Esophagus muscularis mucosa (tissue), 4 donors: ENCODE measurements around the gene SNX9. TPM values are rescaled to one million over a fixed set of nuclear protein-coding genes. Genes with fewer than 3 reads are reported as not detected.

Source experiments
- DNase-seq: peaks from one replicate; pipeline ENCODE4 v3.0.0-alpha.2; 2017; ENCODE audit errors: extremely low spot score
- H3K27ac ChIP-seq, 4 donors: fragments of 200-600 bp; sonication (generic); replicated peaks in 1 of 4; 1 replicate in 3 of 4; 2 replicates in 1 of 4; pipeline ENCODE4 v1.5.1; 2016 to 2019; ENCODE audit warnings: mild to moderate bottlenecking in 1 of 4
- H3K27me3 ChIP-seq, 4 donors: fragments of 200-600 bp; sonication (generic); one replicate each; pipeline versions ENCODE4 v1.5.1 to v1.6.0; 2016 to 2019
- H3K36me3 ChIP-seq, 4 donors: fragments of 200-600 bp; sonication (generic); one replicate each; pipeline ENCODE4 v1.5.1; 2016 to 2019
- H3K4me1 ChIP-seq, 4 donors: fragments of 200-600 bp; sonication (generic); one replicate each; pipeline ENCODE4 v1.5.1; 2016 to 2019
- H3K4me3 ChIP-seq, 4 donors: fragments of 200-600 bp; sonication (generic); 1 replicate in 2 of 4; 2 replicates in 2 of 4; pipeline ENCODE4 v1.5.1; 2016 to 2019; ENCODE audit warnings: mild to moderate bottlenecking in 4 of 4, moderate library complexity in 1 of 4
- H3K9me3 ChIP-seq, 4 donors: fragments of 200-600 bp; sonication (generic); 1 replicate in 3 of 4; 2 replicates in 1 of 4; pipeline ENCODE4 v1.5.1; 2016 to 2019
- EP300 ChIP-seq: sonication (generic); formaldehyde crosslinking; IDR thresholded peaks from one replicate; pipeline ENCODE4 v1.6.1; 2017; ENCODE audit warnings: antibody characterized with exemption
- POLR2A ChIP-seq: fragments of 450-650 bp; IDR thresholded peaks from one replicate; pipeline ENCODE4 v1.6.1; 2017; ENCODE audit warnings: antibody characterized with exemption, moderate library complexity, mild to moderate bottlenecking, low read depth
- POLR2AphosphoS5 ChIP-seq, 2 donors: sonication (generic); formaldehyde crosslinking; IDR thresholded peaks; one replicate each; pipeline ENCODE4 v1.6.1; 2017; ENCODE audit warnings: antibody characterized with exemption in 2 of 2
- WGBS: methylation state at CpG from one replicate; pipeline ENCODE4 v1.1.5; 2018; 5-methylcytosine and 5-hydroxymethylcytosine counted together
- intact Hi-C: fragments of 100-400 bp; cut with DNase I; formaldehyde crosslinking; loops from one replicate; pipeline ENCODE4 v1.15.1; 2023
- total RNA-seq, 4 donors: library from RNA; depleted of rRNA; stranded (reverse); fragments of >200 nt; gene quantifications; one replicate each; pipeline versions ENCODE4 v1.1.0 to v1.2.1, GENCODE V29; 2016
- TF ChIP-seq, protein P1 (sequence below), 3 experiments: fragments of 200-600 bp in 2 of 3; fragments of 450-650 bp in 1 of 3; sonication (generic) in 2 of 3; IDR thresholded peaks; one replicate each; pipeline ENCODE4 v1.5.1; 2017 to 2019; ENCODE audit warnings: antibody characterized with exemption in 3 of 3, mild to moderate bottlenecking in 2 of 3, moderate library complexity in 1 of 3

Gene SNX9
- total RNA-seq, 4 donors from 2014 or later, result 78.1 to 94.7 (median 85.1) TPM

DNA sequence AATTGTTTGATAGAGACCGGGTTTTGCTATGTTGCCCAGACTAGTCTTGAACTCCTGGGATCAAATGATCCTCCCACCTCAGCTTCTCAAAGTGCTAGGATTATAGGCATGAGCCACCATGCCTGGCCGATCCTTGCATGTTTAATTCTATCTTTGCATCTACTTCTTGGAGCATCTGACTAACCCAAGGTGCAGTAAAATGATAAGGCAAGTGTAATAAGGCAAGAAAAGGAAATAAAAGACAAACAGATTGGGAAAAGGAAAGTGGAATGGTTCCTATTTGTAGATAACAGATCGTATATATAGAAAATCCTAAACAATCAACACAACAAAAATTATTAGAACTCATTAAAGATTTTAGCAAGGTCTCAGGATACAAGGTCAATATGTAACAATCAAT is 36.8 kb upstream of the SNX9 start:
- 90% methylated on average over 3 of the region's 3 CpGs for WGBS
- Histone ChIP-seq H3K4me1 (peaks cover under 1 to 5% (median 3%) of the 10 kb centered on the region in 4 donors), H3K27ac (no peak overlapping the region), H3K4me3 (no peak overlapping the region), H3K9me3 (no peaks in the 10 kb centered on the region), H3K27me3 (no peaks in the 10 kb centered on the region), H3K36me3 (no peaks in the 10 kb centered on the region)
- no peak for TF ChIP-seq POLR2AphosphoS5 (IDR thresholded peaks at IDR 0.05)
- intact Hi-C loops, result no loop called here
- no peak for DNase-seq

DNA sequence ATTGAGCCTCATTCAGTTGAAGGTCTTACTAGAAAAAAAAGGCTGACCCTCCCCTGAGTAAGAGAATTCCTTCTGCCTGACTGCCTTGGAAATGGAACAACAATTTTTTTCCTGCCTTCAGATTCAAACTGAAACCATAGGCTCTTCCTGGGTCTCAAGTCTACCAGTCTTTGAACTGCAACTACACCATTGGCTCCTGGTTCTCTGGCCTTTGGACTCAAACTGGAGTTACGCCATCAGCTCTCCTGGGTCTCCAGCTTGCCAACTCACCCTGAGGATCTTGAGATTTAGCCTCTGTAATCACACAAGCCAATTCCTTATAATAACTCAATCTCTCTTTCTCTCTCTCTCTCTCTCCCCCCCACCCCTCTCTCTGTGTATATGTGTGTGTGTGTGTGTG is 36.0 kb upstream of the SNX9 start:
- no peak overlapping the region for H3K4me3 ChIP-seq
- peaks cover 6 to 13% (median 10%) of the 10 kb centered on the region in 4 donors for H3K4me1 ChIP-seq
- no peaks in the 10 kb centered on the region for H3K9me3 ChIP-seq
- no peaks in the 10 kb centered on the region for H3K36me3 ChIP-seq
- WGBS, result 92% methylated on average over 1 of the region's 1 CpG
- no peak overlapping the region for H3K27ac ChIP-seq
- H3K27me3 ChIP-seq, result no peaks in the 10 kb centered on the region
- intact Hi-C loops, result no loop called here
- no peak for TF ChIP-seq POLR2AphosphoS5 (IDR thresholded peaks at IDR 0.05)
- TF ChIP-seq, protein P1, sequence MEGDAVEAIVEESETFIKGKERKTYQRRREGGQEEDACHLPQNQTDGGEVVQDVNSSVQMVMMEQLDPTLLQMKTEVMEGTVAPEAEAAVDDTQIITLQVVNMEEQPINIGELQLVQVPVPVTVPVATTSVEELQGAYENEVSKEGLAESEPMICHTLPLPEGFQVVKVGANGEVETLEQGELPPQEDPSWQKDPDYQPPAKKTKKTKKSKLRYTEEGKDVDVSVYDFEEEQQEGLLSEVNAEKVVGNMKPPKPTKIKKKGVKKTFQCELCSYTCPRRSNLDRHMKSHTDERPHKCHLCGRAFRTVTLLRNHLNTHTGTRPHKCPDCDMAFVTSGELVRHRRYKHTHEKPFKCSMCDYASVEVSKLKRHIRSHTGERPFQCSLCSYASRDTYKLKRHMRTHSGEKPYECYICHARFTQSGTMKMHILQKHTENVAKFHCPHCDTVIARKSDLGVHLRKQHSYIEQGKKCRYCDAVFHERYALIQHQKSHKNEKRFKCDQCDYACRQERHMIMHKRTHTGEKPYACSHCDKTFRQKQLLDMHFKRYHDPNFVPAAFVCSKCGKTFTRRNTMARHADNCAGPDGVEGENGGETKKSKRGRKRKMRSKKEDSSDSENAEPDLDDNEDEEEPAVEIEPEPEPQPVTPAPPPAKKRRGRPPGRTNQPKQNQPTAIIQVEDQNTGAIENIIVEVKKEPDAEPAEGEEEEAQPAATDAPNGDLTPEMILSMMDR (IDR thresholded peaks at IDR 0.05), result no peak
- no peak for DNase-seq

DNA sequence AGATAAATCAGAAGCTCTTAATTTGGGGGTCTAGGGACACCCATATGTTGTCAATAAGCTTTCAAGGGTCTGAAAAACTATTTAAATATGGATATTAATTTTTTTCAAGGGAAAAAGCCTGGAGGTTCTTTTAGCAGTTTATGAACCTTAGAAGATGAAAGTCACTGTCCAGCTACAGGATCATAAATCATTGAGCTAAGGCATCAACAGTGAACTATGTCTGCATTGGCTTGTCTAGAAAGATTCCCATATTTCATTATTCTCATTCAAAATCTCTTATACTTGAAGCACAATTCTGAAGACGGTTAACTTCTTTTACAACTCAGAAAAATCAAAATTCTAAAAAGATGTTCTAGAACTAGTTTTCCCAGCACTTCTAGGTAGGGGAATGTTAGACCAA is 34.9 kb upstream of the SNX9 start:
- no peak overlapping the region for H3K27ac ChIP-seq
- TF ChIP-seq POLR2A, result no peak
- TF ChIP-seq, protein P1 (IDR thresholded peaks at IDR 0.05), result no peak
- TF ChIP-seq EP300, result no peak
- no peak for TF ChIP-seq POLR2AphosphoS5 (IDR thresholded peaks at IDR 0.05)
- intact Hi-C loops, result no loop called here
- peaks cover 6 to 14% (median 12%) of the 10 kb centered on the region in 4 donors for H3K4me1 ChIP-seq
- no peaks in the 10 kb centered on the region for H3K27me3 ChIP-seq
- DNase-seq, result no peak
- 90% methylated on average over 1 of the region's 1 CpG for WGBS
- H3K4me3 ChIP-seq, result no peak overlapping the region
- no peaks in the 10 kb centered on the region for H3K36me3 ChIP-seq
- no peaks in the 10 kb centered on the region for H3K9me3 ChIP-seq

DNA sequence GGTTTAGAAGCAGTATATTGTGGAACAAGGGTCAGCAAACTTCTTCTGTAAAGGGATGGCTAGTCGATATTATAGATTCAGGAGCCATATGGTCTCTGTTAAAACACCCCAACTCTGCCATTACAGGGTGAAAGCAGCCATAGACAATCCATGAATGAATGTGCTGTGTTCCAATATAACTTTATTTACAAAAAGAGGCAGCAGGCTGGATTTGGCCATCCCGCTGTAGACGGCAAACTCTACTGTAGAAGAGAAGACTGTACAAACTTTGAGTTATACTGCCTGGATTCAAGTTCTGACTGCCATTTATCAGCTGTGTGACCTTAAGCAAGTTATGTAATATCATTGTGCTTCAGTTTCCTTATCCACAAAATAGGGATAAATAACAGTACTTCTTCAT is 33.7 kb upstream of the SNX9 start:
- Histone ChIP-seq H3K4me1 (peaks cover 6 to 14% (median 12%) of the 10 kb centered on the region in 4 donors), H3K4me3 (no peak overlapping the region), H3K27ac (no peak overlapping the region), H3K36me3 (no peaks in the 10 kb centered on the region), H3K27me3 (no peaks in the 10 kb centered on the region), H3K9me3 (no peaks in the 10 kb centered on the region)
- intact Hi-C loops, result no loop called here
- DNase-seq, result no peak
- TF ChIP-seq POLR2A (no peak), POLR2AphosphoS5 (IDR thresholded peaks at IDR 0.05) (no peak), EP300 (no peak)
- TF ChIP-seq, protein P1 (IDR thresholded peaks at IDR 0.05), result no peak
- 92% methylated on average over 3 of the region's 3 CpGs for WGBS

DNA sequence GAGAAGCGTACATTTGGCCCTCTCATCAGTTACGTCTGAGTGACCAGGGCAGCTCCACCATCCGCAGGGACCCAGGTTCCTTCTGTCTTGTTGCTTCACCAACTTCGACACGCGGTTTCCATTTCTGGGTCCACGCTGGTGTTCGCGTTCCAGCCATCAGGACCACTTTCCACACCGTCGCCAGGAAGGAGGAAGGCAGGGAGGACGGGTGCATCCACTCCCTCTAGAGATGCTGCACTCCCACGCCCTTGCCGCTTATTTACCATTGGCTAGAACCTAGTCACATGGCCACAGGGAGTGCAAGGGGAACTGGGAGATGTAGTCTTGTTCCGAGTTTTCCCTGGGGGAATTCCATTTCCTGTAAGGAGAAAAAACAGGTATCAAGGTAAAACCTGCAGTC is 33.2 kb upstream of the SNX9 start:
- intact Hi-C loops, result no loop called here
- no peak for TF ChIP-seq EP300
- TF ChIP-seq POLR2AphosphoS5 (IDR thresholded peaks at IDR 0.05), result no peak
- TF ChIP-seq, protein P1 (IDR thresholded peaks at IDR 0.05), result no peak
- no peak for TF ChIP-seq POLR2A
- no peaks in the 10 kb centered on the region for H3K9me3 ChIP-seq
- no peak overlapping the region for H3K4me3 ChIP-seq
- H3K27me3 ChIP-seq, result no peaks in the 10 kb centered on the region
- H3K4me1 ChIP-seq, result peaks cover 6 to 14% (median 12%) of the 10 kb centered on the region in 4 donors
- no peaks in the 10 kb centered on the region for H3K36me3 ChIP-seq
- 82% methylated on average over 15 of the region's 15 CpGs for WGBS
- H3K27ac ChIP-seq, result no peak overlapping the region
- no peak for DNase-seq
